Islet of Langerhans (tissue), 1 donor: ENCODE data around the gene PHRF1.
"Not testable (repeated sequence)": the region's sequence is repeated elsewhere in the genome, so short reads cannot be mapped to it uniquely, and the experiment has no call there.

Experiments used
- FAIRE-seq: peaks from one replicate; lab custom pipeline; 2011; peaks lifted over from hg19 to GRCh38; lab: Jason Lieb, UNC

Gene PHRF1

DNA sequence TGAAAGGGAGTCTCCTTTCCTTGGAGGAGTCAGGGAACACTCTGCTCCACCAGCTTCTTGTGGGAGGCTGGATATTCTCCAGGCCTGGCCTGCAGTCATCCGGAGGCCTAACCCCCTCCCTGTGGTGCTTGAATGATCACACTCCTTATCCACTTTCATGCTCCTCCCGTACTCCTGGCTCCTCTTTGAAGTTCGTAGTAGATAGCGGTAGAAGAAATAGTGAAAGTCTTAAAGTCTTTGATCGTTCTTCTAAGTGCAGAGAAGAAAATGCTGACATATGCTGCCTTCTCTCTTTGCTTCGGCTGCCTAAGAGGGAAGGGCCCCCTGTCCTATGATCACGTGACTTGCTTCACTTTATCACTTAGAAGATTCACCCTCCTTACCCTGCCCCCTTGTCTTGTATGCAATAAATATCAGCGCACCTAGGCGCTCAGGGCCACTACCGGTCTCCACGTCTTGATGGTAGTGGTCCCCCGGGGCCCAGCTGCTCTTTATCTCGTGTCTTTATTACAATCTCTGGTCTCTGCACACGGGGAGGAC, 2.2 kb upstream of the PHRF1 start:
- FAIRE-seq, result not testable (repeated sequence)

DNA sequence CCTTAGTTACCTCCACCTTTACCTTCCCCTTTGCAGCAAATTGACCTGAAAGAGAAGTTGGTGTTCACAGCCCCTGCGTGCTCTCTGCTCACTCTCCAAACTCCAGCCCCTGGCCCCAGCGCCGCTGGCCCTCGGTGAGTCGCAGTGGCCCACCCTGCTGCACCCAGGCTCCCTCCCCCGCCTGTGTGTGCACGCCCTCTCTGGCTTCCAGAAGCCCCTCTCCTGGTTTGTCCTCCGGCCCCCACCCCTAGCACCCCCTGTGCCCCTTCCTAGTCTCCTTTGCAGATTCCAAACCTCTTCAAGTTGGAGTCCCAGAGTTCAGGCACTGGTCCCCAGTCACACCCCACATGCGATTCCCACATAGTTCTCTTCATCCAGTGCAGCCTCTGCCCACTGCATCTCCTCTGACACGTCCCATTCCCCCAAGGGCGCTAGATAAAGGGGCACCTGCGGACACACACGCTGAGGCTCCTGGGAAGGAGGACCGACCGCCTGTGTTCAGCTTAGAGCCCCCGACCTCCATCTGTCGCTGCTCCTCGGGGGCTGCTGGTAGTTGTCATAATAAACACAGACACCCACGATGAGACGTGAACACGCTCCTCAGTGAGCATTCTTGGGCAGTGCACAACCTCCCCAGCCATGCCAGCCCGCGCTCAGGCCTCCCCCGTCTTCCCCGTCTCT, 1.5 kb upstream of the PHRF1 start:
- no peak for FAIRE-seq

DNA sequence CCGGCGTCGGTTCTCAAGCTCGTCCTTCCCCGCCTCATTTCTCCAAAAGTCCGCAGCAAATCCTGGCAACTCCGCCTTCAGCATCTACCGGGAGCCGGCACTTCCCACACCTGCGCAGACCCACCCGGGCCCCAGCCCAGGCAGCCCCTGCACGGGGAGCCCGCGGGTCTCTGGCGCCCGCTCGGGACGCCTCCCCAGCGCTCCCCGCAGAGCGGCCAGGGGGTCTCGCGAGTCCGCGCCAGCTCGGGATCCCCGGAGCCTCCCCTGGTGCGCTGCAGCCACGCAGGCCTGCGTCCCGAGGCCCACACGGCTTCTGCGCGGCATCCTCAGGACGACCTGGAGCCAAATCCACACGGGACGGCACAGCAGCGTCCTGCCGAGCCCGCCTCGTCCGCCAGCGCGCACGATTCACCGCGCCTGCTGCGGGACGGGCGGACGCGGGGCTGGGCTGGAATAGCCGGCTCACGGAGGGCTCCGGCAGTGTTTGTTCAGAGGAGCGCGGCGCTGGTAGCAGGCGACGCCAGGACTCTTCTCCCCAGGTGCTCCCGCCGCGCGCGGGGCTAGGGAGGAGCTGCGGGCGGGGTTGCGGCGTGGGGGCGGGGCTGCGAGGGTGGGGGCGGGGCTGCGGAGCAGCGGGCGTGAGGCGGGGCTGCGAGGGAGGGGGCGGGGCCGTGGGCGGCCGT, 816 bp upstream of the PHRF1 start:
- FAIRE-seq, result no peak

DNA sequence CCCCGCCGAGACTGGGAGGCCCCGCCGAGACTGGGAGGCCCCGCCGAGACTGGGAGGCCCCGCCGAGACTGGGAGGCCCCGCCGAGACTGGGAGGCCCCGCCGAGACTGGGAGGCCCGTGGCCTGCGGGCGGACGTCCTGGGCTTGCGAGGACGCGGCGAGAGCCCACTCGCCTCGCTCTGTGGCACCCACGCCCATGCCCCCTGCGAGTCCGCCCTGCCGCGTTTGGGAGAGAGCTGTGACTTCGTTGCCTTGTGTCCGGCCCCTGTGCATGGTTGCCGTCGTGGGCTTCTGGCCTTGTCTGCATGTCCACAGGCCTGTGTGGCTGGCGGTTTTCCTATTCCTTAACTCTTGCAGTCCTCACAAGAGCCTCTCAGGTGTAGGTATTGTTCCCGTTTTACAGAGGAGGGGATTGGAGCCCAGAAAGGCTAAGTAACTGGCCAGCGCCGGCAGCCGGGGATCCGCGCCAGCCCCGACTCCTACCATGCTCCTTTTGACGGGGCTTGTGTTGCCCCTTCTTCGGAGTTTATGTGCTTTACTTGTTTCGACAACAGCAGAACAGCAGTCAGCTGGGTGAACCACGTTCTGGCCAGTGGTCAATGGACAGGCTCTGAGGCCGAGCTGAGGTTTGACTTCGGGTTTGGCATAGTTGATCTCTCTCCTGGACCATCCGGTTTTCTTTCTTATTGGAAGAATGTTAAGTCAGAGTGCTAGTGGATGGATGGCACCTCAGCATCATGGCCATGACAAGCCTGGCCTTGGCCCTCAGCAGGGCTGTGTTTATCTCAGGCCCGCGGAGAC, 741 bp downstream of the PHRF1 start:
- no peak for FAIRE-seq

DNA sequence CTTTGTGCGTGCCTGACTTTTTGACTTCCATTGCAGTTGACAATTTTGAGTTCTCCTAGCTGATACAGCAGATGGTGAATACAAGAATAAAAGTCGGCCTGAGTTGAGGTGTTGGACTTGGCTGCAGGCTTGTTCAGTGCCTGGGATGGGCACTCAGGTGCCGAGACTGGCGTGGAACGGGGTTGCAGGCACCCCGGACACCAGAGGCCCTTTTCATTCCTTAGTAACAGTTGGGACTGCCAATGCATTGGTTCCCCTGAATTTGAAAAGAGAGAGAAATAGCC, 1.3 kb downstream of the PHRF1 start:
- no peak for FAIRE-seq

DNA sequence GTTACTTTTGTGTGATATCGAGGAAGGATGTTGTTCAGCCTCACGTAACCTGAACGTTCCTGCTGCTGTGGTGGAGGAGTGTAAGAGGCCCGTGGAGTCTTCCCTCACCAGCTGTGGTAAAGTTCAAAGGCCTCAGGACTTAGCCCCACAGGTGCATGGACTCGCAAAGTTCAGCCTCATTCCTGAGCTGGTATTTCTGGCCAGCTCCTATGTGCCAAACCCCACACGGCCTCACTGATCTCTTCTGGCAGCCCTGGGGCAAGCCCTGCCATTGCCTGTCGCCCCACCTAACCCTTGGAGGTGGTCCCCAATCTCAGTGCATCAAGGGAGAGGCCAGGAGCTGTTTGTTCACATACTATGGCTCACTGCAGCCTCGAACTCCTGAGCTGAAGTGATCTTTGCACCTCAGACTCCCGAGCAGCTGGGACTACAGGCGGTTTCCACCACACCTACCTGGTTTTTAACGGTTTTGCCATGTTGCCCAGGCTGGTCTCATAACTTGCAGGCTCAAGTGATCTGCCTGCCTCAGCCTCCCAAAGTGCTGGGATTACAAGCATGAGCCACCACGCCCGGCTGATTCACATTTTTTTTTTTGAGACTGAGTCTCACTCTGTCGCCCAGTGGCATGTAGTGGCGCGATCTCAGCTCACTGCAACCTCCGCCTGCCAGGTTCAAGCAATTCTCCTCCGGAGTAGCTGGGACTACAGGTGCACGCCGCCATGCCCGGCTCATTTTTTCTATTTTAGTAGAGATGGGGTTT, 2.2 kb downstream of the PHRF1 start:
- no peak for FAIRE-seq

DNA sequence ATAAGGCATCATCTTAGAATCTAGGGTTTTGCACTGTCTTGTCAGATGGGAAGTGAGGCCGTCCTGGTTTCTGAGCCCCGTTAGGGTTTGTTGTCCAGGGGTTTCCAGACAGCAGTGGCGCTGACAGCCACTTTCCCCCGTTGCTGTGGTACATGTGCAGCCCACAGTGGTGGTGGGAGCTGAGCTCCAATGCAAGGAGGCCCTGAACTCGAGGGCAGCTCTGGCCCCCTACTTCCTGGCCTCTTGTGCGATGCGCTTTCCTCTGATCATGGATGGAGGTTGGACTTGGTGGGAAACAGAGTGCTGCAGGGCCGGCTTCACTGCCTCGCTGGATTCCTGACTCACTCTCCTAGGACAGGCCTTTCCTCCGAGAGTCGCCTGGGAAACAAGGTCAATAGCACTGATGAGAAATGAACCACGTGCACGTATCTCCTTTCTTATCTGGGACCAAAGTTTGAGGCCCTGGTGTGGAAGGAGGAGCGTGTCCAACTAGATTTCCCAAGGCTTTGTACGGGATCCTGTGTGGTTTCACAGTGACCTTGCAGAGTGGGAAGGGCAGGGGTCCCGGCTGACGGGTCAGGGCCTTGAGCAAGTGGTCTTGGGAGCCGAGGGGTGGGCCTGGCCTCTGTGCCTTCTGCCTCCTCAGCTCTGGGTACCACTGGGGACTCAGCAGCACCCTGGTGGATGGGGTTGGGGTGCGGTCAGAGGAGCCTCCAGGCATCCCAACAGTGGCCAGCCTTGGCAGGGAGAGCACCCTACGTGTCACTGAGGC, 3.7 kb downstream of the PHRF1 start:
- no peak for FAIRE-seq

DNA sequence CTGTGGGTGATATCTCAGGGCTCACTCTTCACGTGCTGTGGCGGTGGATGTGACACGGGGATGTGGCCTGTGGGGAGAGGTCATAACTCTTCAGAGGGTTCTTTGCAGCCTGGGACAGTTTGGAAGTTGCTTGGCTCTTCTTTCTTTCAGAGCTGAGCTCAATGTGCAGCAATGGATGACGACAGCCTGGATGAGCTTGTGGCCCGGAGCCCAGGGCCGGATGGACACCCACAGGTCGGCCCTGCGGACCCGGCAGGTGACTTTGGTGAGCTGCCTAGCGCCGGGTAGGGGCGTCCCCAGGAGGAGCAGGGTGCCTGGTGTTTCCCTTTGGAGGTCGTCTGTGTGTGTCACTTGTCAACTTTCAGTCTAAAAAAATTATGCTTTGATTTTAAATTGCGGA, 5.1 kb downstream of the PHRF1 start:
- FAIRE-seq, result no peak

DNA sequence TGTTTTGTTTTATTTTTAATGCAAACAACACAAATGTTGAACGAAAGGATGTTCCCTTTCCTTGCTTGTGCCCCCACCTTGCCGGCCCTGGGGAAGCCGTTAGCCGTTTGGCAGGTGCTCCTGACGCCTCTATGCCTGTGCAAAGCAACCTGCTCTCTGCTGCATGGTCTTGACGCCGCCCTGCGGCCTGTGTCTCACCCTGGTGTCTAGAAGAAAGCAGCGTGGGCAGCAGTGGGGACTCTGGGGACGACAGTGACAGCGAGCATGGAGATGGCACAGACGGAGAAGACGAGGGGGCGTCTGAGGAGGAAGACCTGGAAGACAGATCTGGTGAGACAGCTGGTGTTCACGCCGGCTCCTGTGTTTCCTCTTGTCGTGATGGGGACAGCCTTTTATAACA, 5.5 kb downstream of the PHRF1 start:
- no peak for FAIRE-seq

DNA sequence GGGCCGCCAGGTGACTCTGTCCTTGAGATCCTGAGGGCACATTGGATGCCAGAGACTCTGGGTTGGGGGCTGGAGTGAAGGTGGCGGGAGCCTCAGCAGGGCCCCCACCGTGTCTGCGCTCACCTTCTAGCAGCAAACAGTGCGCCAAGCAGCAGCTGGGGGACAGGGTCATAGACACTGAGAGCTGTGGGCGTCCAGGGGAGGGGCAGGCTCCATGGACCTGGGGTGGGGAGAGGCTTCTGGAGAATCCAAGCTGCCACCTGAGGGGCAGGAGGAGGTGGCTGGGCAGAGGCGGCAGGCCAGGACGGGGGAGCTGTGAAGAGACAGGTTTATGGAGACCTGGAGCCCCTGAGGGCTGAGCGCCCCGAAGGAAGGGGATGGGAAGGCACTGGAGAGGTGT, 8.0 kb downstream of the PHRF1 start:
- no peak for FAIRE-seq

DNA sequence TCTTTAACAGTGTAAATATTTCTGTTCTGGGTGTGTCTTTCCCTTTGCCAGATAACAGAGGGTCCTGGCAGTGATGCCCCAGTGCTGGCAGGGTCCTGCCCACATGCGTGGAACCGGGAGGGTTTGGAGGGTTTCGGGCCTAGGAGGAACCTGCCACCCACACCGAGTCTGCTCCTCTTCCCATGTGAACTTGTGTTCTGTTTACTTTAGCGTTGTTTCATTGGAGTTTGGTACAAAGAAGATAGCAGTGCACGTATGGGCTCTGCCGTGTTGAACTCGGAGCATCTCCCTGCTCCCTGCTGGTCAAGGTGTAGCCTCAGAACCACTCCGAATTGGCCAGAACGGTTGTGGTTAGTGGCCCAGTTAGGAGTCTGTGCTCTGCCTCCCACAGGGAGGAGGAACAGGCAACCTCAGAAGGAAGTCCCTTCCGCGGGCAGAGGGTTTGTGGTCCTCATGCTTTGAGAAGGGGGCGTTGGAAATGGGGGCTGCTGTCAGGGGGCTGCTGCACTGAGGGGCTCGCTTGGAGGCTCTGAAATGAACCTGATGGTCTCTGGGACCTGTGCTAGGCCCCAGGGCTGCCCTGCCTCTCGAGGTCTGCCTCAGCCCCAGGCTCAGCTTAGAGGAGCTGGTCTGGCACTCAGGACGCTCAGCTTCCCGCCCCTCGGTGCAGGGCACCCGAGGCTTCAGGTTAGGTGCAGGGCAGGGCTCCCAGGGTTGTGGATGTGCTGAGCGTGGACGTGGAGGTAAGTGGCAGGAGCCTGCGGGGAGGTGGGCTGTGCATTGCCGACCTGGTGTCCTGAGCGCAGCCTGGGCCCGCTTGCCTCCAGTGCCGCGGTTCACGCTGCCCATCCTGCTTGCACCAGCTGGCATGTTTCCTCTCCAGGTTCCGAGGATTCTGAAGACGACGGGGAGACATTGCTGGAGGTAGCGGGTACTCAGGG, 10.4 kb downstream of the PHRF1 start:
- FAIRE-seq, result no peak

DNA sequence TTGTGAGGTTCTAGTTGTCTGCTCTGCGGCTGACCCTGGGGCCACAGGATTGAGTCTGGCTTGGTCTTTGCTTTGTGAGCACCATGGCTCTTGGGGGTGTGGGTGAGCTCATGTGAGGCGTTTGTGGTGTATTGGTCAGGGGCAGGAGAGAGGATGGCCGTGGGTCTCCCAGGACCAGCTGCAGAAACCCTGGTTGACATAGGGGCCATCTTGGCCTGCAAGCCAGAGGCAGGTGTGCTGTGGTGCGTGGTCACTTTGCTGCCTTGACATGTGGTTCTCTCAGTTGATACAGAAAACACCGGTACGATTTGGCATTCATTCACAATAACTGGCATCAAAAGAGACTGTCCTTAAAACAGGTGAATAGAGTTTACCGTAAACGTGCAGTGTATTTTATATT, 11.3 kb downstream of the PHRF1 start:
- FAIRE-seq, result no peak

DNA sequence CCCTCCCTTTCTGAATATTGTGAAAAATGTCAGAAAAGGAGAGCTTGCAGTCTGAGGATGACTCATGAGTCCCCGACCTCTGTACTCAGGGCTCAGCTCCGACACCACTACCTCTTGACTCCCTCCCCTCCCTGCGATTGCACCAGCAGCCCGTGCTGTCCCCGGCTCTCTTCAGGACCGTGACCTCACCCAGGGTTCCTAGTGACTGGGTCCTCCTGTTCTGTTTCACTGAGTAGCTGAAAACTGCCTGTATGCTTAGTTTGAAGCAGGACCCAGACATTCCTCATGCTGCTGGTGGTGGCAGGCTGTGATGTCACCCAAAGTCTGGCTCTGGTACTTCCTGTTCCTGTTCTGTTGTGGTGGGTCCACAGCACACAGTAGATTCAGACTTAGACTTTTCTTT, 11.7 kb downstream of the PHRF1 start:
- no peak for FAIRE-seq

DNA sequence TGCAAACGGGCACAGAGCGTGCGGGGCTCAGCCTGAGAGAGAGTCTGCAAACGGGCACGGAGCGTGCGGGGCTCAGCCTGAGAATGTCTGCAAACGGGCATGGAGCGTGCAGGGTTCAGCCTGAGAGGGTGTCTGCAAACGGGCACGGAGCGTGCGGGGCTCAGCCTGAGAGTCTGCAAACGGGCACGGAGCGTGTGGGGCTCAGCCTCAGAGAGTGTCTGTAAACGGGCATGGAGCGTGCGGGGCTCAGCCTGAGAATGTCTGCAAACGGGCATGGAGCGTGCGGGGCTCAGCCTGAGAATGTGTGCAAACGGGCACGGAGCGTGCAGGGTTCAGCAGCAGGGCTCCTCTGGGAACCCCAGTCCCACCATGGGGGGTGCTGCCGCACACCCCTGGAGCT, 13.5 kb downstream of the PHRF1 start:
- FAIRE-seq, result no peak

DNA sequence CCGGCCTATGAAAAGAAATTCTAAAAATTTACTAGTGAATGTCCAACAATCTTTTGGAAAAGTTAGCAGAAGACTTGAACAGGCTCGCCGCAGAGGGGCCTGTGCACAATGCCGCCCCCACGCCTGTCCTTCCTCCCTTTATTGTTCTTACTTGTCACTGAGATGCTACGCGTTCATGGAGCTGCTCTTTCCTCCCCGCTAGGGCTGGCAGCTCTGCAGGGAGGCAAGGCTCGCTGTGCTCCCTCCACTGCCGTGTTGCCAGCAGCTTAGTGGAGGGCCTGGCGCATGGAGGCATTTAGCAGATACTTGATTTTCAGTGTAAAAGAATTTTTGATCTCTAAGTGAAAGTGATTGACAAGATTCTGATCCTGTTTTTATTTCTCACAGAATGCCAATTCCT, 14.7 kb downstream of the PHRF1 start:
- FAIRE-seq, result no peak

DNA sequence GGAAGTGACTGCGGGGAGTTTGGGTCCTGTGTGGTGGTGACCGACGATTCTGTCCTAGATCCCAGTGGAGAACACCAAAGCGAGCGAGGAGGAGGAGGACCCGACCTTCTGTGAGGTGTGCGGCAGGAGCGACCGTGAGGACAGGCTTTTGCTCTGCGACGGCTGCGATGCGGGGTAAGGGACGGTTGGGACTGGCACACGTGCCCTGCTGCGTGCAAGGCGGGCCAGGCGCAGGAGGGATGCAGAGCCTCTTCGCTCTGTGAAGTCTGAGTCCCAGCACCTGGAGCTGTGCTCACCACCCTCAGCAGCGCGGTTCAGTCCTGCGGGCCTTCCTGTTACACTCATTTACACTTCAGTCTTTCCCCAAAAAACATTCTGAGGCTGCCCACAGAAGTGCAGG, 16.2 kb downstream of the PHRF1 start:
- no peak for FAIRE-seq

DNA sequence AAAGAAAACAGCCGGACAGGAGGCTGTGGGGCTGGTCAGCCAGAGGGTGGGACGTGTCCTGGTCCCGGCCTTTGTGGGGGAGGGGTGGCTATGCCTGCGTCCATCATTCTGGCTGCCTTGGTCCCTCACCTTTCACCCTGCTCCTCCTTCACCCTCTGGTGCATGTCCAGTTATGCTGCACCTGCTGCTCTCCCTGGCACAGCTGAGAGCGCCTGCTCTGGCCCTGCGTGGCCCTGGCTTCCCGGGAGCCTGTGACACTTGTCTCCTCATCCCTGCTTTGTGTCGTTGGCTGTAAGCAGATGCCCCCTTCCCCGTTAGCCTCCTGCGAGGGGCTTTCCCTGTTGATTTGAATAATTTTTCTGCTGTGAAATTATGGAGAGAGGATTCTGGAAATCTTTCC, 16.6 kb downstream of the PHRF1 start:
- no peak for FAIRE-seq

DNA sequence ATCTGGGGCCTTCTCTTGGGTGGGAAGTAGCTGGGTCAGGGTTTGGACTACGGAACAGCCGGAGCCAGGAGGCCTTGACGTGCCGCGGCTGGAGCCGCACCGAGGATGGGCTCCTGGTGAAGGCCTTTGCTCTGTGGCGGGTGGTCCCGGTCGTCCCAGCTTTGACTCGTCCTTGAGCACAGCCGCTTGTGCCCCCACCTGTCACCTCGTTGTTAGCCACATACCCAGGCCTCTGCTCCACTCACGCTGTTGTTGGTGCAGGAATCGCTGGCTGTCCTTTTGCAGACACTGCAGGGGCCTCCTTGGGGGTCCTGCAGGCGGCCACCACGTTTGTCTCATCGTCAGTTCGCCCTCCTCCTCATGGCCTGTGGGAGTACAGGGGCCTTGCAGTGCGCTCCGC, 17.1 kb downstream of the PHRF1 start:
- no peak for FAIRE-seq

DNA sequence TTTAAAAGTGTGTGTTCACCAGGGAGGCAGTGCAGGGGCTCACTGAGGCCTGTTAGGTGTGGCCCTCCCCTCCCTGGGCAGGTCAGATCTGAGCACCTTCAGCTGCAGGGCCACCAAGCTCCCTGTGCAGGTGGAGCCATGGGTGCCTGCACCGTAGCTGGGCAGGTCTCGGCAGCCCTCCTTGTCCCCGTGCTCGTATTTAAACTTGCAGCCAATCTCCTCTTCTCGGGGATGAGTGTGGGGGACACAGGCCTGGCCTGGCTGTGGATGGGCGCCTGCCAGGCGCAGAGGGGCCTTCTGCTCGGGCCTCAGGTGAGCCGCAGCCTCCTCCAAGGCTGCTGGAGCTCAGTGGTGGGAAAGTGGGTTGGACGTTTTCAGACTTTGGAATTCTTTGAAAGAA, 19.1 kb downstream of the PHRF1 start:
- no peak for FAIRE-seq

DNA sequence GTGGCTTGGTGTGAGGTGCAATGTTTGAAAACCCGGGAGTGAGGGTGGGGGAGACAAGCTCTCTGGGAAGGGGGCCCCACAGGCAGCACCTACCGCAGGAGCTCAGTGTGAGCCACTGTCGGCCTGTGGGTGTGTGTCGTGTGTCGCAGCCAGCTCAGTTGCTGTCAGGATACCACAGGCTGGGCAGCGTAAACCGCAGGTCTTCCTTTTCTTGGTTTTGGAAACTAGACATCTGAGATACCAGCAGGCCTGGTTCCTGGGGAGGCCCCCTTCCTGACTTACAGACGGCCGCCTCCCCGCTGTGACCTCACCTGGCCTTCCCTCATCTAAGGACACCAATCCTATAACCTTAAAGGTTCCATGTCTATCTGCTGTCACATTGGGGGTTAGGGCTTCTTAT, 20.1 kb downstream of the PHRF1 start:
- FAIRE-seq, result no peak
